Prostate gland (tissue), 2 donors: ENCODE data around the gene C11orf68. TPM values are rescaled to one million over a fixed set of nuclear protein-coding genes. Genes with fewer than 3 reads are reported as not detected.
"Not testable (repeated sequence)": the region's sequence is repeated elsewhere in the genome, so short reads cannot be mapped to it uniquely, and the experiment has no call there.

Experiments
- DNase-seq: peaks from one replicate; pipeline ENCODE4 v3.0.0-alpha.2; 2019; ENCODE audit warnings: low spot score
- H3K27ac ChIP-seq, 2 donors: fragments of 200-600 bp; sonication (generic); 2 replicates each; pipeline ENCODE4 v1.5.1; 2017 to 2019
- H3K27me3 ChIP-seq: fragments of 200-600 bp; sonication (generic); replicated peaks from 2 replicates; pipeline ENCODE4 v1.5.1; 2019; ENCODE audit not compliant: insufficient read depth
- H3K36me3 ChIP-seq, 2 donors: fragments of 200-600 bp; sonication (generic); 1 replicate in 1 of 2; 2 replicates in 1 of 2; pipeline versions ENCODE4 v1.5.1 to v1.8.1; 2017 to 2019
- H3K4me1 ChIP-seq: fragments of 200-600 bp; sonication (generic); replicated peaks from 2 replicates; pipeline ENCODE4 v1.5.1; 2019
- H3K4me3 ChIP-seq, 2 donors: fragments of 200-600 bp; sonication (generic); 2 replicates each; pipeline ENCODE4 v1.5.1; 2017 to 2019
- H3K9me3 ChIP-seq: fragments of 200-600 bp; sonication (generic); 2 replicates; pipeline ENCODE4 v1.5.1; 2017
- POLR2A ChIP-seq: fragments of 450-650 bp; IDR thresholded peaks from one replicate; pipeline ENCODE4 v1.6.1; 2016; ENCODE audit warnings: antibody characterized with exemption, mild to moderate bottlenecking
- POLR2AphosphoS5 ChIP-seq: sonication (generic); formaldehyde crosslinking; IDR thresholded peaks from one replicate; pipeline ENCODE4 v1.6.1; 2017; ENCODE audit warnings: antibody characterized with exemption
- WGBS: methylation state at CpG from one replicate; pipeline ENCODE4 v1.1.5; 2018; 5-methylcytosine and 5-hydroxymethylcytosine counted together
- intact Hi-C: fragments of 100-400 bp; cut with DNase I; formaldehyde crosslinking; loops from one replicate; pipeline ENCODE4 v1.14.2; 2022
- total RNA-seq, 2 donors: library from RNA; depleted of rRNA; stranded (reverse); fragments of >200 nt; gene quantifications; one replicate each; pipeline ENCODE4 v1.1.0, GENCODE V29; 2016
- TF ChIP-seq, protein P1 (sequence below), 4 experiments: fragments of 200-600 bp in 2 of 4; fragments of 450-650 bp in 2 of 4; sonication (generic) in 2 of 4; IDR thresholded peaks; 1 replicate in 3 of 4; 2 replicates in 1 of 4; pipeline ENCODE4 v1.5.1; 2016 to 2019; ENCODE audit warnings: antibody characterized with exemption in 4 of 4, mild to moderate bottlenecking in 2 of 4, moderate library complexity in 2 of 4

The C11orf68 gene
- total RNA-seq, 2 donors from 2014 or later = 30.1 to 54.6 TPM

DNA sequence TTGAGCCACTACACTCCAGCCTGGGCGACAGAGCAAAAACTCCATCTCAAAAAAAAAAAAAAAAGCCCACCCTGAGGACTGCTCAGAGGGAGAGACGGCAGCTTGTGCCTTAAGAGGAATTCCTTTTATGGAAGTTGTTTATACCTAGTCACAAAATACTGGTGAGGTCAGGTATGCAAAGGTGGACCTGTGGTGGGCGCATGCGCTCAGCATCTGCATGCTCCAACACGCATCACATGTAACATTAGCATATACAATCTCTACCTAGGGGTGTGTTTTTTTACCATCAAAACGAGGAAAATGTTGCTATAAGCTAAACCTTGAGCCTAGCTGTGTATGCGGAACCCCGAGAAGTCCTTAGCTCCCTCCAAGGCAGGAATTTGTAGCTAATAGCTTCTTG, 35.9 kb upstream of the C11orf68 start:
- TF ChIP-seq, protein P1, sequence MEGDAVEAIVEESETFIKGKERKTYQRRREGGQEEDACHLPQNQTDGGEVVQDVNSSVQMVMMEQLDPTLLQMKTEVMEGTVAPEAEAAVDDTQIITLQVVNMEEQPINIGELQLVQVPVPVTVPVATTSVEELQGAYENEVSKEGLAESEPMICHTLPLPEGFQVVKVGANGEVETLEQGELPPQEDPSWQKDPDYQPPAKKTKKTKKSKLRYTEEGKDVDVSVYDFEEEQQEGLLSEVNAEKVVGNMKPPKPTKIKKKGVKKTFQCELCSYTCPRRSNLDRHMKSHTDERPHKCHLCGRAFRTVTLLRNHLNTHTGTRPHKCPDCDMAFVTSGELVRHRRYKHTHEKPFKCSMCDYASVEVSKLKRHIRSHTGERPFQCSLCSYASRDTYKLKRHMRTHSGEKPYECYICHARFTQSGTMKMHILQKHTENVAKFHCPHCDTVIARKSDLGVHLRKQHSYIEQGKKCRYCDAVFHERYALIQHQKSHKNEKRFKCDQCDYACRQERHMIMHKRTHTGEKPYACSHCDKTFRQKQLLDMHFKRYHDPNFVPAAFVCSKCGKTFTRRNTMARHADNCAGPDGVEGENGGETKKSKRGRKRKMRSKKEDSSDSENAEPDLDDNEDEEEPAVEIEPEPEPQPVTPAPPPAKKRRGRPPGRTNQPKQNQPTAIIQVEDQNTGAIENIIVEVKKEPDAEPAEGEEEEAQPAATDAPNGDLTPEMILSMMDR (IDR thresholded peaks at IDR 0.05) = no peak
- TF ChIP-seq POLR2A = no peak
- TF ChIP-seq POLR2AphosphoS5 = no peak
- DNase-seq = no peak
- Histone ChIP-seq H3K4me3 (no peak overlapping the region), H3K4me1 (no peaks in the 10 kb centered on the region), H3K27ac (no peak overlapping the region), H3K27me3 (no peaks in the 10 kb centered on the region), H3K9me3 (no peaks in the 10 kb centered on the region), H3K36me3 (no peaks in the 10 kb centered on the region)
- 52% methylated on average over 8 of the region's 8 CpGs for WGBS
- intact Hi-C loops = no loop called here

DNA sequence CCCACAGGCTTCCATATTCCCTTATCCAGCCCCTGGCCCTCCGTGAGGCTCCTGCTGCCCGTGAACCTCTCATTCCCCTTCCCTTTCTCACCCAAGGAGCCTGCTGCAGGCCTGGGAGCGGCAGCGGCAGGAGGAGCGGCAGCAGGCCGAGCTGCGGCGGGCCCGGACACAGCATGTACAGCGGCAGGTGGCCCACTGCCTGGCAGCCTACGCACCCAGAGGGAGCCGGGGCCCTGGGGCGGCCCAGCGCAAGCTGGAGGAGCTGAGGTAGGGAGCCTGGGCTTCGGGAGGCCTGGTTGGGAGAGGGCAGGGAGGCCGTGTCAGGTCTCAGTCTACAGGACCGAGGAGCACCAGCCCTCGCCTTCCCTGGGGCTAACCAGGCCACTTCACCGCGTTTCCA, 34.6 kb upstream of the C11orf68 start:
- Histone ChIP-seq H3K27me3 (no peaks in the 10 kb centered on the region), H3K4me3 (no peak overlapping the region), H3K36me3 (no peaks in the 10 kb centered on the region), H3K27ac (no peak overlapping the region), H3K4me1 (no peaks in the 10 kb centered on the region), H3K9me3 (no peaks in the 10 kb centered on the region)
- DNase-seq = no peak
- intact Hi-C loops = no loop called here
- 93% methylated on average over 20 of the region's 20 CpGs for WGBS
- TF ChIP-seq POLR2A = no peak

DNA sequence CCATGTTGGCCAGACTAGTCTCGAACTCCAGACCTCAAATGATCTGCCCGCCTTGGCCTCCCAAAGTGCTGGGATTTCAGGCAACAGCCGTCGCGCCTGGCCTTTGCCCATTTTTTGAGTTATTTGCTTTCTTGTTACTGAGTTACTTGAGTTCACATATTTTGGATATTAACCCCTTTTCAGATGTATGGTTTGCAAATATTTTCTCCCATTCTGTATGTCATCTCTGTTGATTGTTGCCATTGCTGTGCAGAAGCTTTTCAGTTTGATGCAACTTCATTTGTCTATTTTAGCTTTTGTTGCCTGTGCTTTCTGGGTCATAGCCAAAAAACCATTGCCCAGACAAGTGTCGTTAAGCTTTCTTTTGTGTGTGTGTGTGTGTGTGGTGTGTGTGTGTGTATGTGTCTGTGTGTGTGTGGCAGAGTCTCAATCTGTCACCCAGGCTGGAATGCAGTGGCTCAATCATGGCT, 33.2 kb upstream of the C11orf68 start:
- 45% methylated on average over 6 of the region's 6 CpGs for WGBS
- no peaks in the 10 kb centered on the region for H3K4me1 ChIP-seq
- intact Hi-C loops = no loop called here
- no peaks in the 10 kb centered on the region for H3K27me3 ChIP-seq
- no peaks in the 10 kb centered on the region for H3K9me3 ChIP-seq
- TF ChIP-seq, protein P1 (IDR thresholded peaks at IDR 0.05) = no peak
- TF ChIP-seq POLR2AphosphoS5 (no peak), POLR2A (no peak)
- H3K36me3 ChIP-seq = no peaks in the 10 kb centered on the region
- no peak overlapping the region for H3K27ac ChIP-seq
- DNase-seq = no peak
- H3K4me3 ChIP-seq = no peak overlapping the region

DNA sequence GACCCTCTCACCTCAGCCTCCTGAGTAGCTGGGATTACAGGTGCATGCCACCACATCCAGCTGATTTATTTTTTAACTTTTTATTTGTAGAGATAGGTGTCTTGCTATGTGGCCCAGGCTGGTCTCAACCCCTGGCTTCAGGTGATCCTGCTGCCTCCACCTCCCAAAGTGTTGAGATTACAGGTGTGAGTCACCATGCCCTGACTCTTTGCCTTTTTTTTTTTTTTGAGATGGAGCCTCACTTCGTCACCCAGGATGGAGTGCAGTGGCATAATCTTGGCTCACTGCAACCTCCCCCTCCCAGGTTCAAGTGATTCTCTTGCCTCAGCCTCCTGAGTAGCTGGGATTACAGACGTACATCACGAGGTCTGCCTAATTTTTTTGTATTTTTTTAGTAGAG, 32.8 kb upstream of the C11orf68 start:
- H3K9me3 ChIP-seq, H3K4me1 ChIP-seq, H3K36me3 ChIP-seq, DNase-seq, intact Hi-C loops, H3K27ac ChIP-seq, H3K27me3 ChIP-seq, H3K4me3 ChIP-seq: not testable (repeated sequence)
- 49% methylated on average over 3 of the region's 3 CpGs for whole genome bisulfite sequencing

DNA sequence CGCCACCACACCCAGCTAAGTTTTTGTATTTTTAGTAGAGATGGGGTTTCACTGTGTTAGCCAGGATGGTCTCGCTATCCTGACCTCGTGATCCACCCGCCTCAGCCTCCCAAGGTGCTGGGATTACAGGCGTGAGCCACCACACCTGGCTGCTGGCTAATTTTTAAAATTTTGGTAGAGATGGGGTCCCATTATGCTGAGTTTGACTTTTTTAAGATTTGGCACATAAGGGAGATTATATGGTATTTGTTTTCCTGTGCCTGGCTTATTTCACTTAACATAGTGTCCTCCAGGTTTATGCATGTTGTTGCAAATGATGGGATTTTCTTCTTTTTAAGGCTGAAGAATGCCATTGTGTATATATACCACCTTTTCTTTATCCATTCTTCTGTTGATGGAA, 31.8 kb upstream of the C11orf68 start:
- intact Hi-C loops, H3K9me3 ChIP-seq, H3K27me3 ChIP-seq, H3K4me3 ChIP-seq, H3K27ac ChIP-seq, H3K4me1 ChIP-seq, DNase-seq, H3K36me3 ChIP-seq: not testable (repeated sequence)
- WGBS = 94% methylated on average over 5 of the region's 5 CpGs

DNA sequence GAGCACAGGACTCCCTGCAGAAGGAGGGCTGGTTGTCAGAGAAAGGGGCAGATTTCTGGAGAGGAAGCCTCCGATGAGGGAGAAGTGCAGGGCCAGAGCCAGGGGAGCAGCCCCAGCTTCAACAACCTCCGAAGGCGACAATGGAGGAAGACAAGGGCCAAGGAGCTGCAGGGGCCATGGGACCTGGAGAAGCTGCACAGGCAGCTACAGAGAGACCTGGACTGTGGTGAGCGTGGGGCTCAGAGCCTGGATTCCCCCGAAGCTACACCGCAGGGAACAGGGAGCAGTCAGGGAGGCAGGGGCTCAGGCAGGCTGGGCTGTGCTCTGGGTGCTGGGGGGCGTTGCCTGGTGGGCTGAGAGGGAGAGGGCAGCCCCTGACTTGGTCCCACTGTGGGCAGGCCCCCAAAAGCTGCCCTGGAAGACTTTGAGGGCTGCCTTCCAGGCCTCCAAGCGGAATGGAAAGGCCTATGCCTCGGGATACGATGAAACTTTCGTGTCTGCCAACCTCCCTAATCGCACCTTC, 28.8 kb upstream of the C11orf68 start:
- Histone ChIP-seq H3K4me3 (no peak overlapping the region), H3K9me3 (no peaks in the 10 kb centered on the region), H3K36me3 (no peaks in the 10 kb centered on the region), H3K27me3 (no peaks in the 10 kb centered on the region), H3K27ac (no peak overlapping the region), H3K4me1 (no peaks in the 10 kb centered on the region)
- TF ChIP-seq POLR2AphosphoS5 = no peak
- TF ChIP-seq, protein P1 (IDR thresholded peaks at IDR 0.05) = no peak
- TF ChIP-seq POLR2A = no peak
- intact Hi-C loops = no loop called here
- no peak for DNase-seq
- 79% methylated on average over 12 of the region's 12 CpGs for WGBS
